GM12878 (cell line): ENCODE measurements around the gene C20orf144. TPM values are rescaled to one million over a fixed set of nuclear protein-coding genes. Genes with fewer than 3 reads are reported as not detected.

Experiments
- ATAC-seq: fragments of 200-7000 bp; cut with Tn5 transposase; 3 replicates; pipeline ENCODE4 v1.9.1; 2020; ENCODE audit warnings: mild to moderate bottlenecking, moderate library complexity
- BruUV-seq: library from RNA; stranded (reverse); fragments of 400-500 nt; replicated peaks from 2 replicates; lab custom pipeline; 2021; lab: Mats Ljungman, UMichigan
- CTCF ChIA-PET: fragments of 300-600 bp; sonication (Branson Sonifier 250); formaldehyde crosslinking; extraction: SDS; loops from one replicate; lab custom pipeline; 2021; ENCODE audit warnings: inconsistent platforms; lab: Yijun Ruan, JAX
- POLR2A ChIA-PET: fragments of 350-600 bp; formaldehyde crosslinking; extraction: SDS; loops from one replicate; lab custom pipeline; 2021; ENCODE audit warnings: inconsistent platforms; lab: Charles Lee
- RAD21 ChIA-PET: fragments of 300-600 bp; sonication (Branson Sonifier 250); formaldehyde crosslinking; loops from one replicate; lab custom pipeline; 2023; ENCODE audit warnings: antibody characterized with exemption; ENCODE audit not compliant: unreplicated experiment; lab: Charles Lee
- SMC1A ChIA-PET: fragments of 300-600 bp; sonication (Branson Sonifier 250); formaldehyde crosslinking; loops from one replicate; lab custom pipeline; 2023; ENCODE audit not compliant: unreplicated experiment, uncharacterized antibody; lab: Charles Lee
- DNase-seq: peaks from one replicate; pipeline ENCODE4 v3.0.0-alpha.2; 2011; ENCODE audit warnings: low read depth, low spot score
- FAIRE-seq: peaks from 3 replicates; lab custom pipeline; 2011; peaks lifted over from hg19 to GRCh38; lab: Jason Lieb, UNC
- H2AFZ ChIP-seq: 2 replicates; pipeline ENCODE4 v1.6.0; 2011; ENCODE audit warnings: low read depth, low read length, control low read depth; ENCODE audit not compliant: control insufficient read depth
- H3K27ac ChIP-seq: 2 replicates; pipeline ENCODE4 v1.5.1; 2011; ENCODE audit warnings: control low read depth; ENCODE audit not compliant: control insufficient read depth, insufficient read depth
- H3K27me3 ChIP-seq, 2 experiments: replicated peaks in 1 of 2; 2 replicates each; pipeline versions ENCODE4 v1.6.0 to v1.6.1; 2011; ENCODE audit warnings: low read length in 1 of 2; ENCODE audit not compliant: control insufficient read depth in 2 of 2, insufficient read depth in 2 of 2
- H3K36me3 ChIP-seq, 2 experiments: 2 replicates each; pipeline ENCODE4 v1.5.1; 2011; ENCODE audit warnings: low read length in 1 of 2; ENCODE audit not compliant: control insufficient read depth in 2 of 2, insufficient read depth in 2 of 2
- H3K4me1 ChIP-seq: 2 replicates; pipeline ENCODE4 v1.6.1; 2011; ENCODE audit warnings: mild to moderate bottlenecking, low read length, moderate library complexity, mixed read lengths; ENCODE audit not compliant: control insufficient read depth, insufficient read depth
- H3K4me2 ChIP-seq: 2 replicates; pipeline ENCODE4 v1.6.0; 2011; ENCODE audit warnings: control low read depth; ENCODE audit not compliant: control insufficient read depth, insufficient read depth
- H3K4me3 ChIP-seq: fragments of 200-600 bp; sonication (generic); 2 replicates; pipeline ENCODE4 v1.5.1; 2016
- H3K79me2 ChIP-seq: 2 replicates; pipeline ENCODE4 v1.6.0; 2011; ENCODE audit warnings: low read length; ENCODE audit not compliant: control insufficient read depth, insufficient read depth
- H3K9ac ChIP-seq: 2 replicates; pipeline ENCODE4 v1.8.0; 2011; ENCODE audit warnings: low read length, control low read depth, mixed read lengths; ENCODE audit not compliant: control insufficient read depth, insufficient read depth
- H3K9me3 ChIP-seq: replicated peaks from 3 replicates; pipeline ENCODE4 v1.5.1; 2011; ENCODE audit warnings: mild to moderate bottlenecking, low read length; ENCODE audit not compliant: control insufficient read depth, insufficient read depth
- H4K20me1 ChIP-seq: 2 replicates; pipeline ENCODE4 v1.6.0; 2011; ENCODE audit not compliant: control insufficient read depth, insufficient read depth
- ASH2L ChIP-seq: fragments of 300-600, 200-600 bp; sonication (generic); IDR thresholded peaks from 2 replicates; pipeline ENCODE4 v1.6.1; 2017; ENCODE audit warnings: low read depth, mild to moderate bottlenecking, borderline replicate concordance
- BACH1 ChIP-seq: fragments of 450-650 bp; IDR thresholded peaks from 2 replicates; pipeline ENCODE4 v1.6.1; 2017; ENCODE audit warnings: mild to moderate bottlenecking, borderline replicate concordance
- ESRRA ChIP-seq: IDR thresholded peaks from 2 replicates; pipeline ENCODE4 v1.6.1; 2012; ENCODE audit warnings: mild to moderate bottlenecking, low read length, improper control_type of control experiment
- FOXK2 ChIP-seq: fragments of 450-650 bp; IDR thresholded peaks from 2 replicates; pipeline ENCODE4 v1.6.1; 2017; ENCODE audit warnings: mild to moderate bottlenecking, moderate library complexity
- LARP7 ChIP-seq: fragments of 450-650 bp; IDR thresholded peaks from 2 replicates; pipeline ENCODE4 v1.6.1; 2017; ENCODE audit warnings: mild to moderate bottlenecking
- MXI1 ChIP-seq: fragments of 150-350 bp; IDR thresholded peaks from 2 replicates; pipeline ENCODE4 v1.6.1; 2011; ENCODE audit warnings: low read depth, mild to moderate bottlenecking, inconsistent platforms, low read length, improper control_type of control experiment
- MYB ChIP-seq: fragments of 150-350 bp; IDR thresholded peaks from 2 replicates; pipeline ENCODE4 v1.6.1; 2014; ENCODE audit warnings: mild to moderate bottlenecking, low read depth, low read length, borderline replicate concordance
- MYC ChIP-seq: IDR thresholded peaks from 2 replicates; pipeline ENCODE4 v1.6.1; 2011; ENCODE audit warnings: mild to moderate bottlenecking, low read length, moderate library complexity, inconsistent platforms; ENCODE audit not compliant: insufficient read depth, insufficient replicate concordance, insufficient read length, severe bottlenecking
- PML ChIP-seq: IDR thresholded peaks from 2 replicates; pipeline ENCODE4 v1.6.1; 2012; ENCODE audit warnings: low read length, inconsistent platforms
- SIX5 ChIP-seq: IDR thresholded peaks from 2 replicates; pipeline ENCODE4 v1.6.1; 2011; ENCODE audit warnings: mild to moderate bottlenecking, low read depth, low read length, moderate library complexity; ENCODE audit not compliant: severe bottlenecking
- TBL1XR1 ChIP-seq: IDR thresholded peaks from 2 replicates; pipeline ENCODE4 v1.6.1; 2012; ENCODE audit warnings: low read depth, low read length, improper control_type of control experiment
- TCF7 ChIP-seq: IDR thresholded peaks from 2 replicates; pipeline ENCODE4 v1.6.1; 2014; ENCODE audit warnings: antibody characterized with exemption, borderline replicate concordance
- YBX1 ChIP-seq: fragments of 450-650 bp; IDR thresholded peaks from 2 replicates; pipeline ENCODE4 v1.6.1; 2016; ENCODE audit warnings: antibody characterized with exemption
- WGBS: methylation state at CpG from one replicate; pipeline ENCODE4 v1.1.6; 2016; ENCODE audit warnings: low lambda C conversion rate; ENCODE audit not compliant: insufficient replicate concordance, insufficient coverage; ENCODE audit errors: missing lambda C conversion rate; 5-methylcytosine and 5-hydroxymethylcytosine counted together
- in situ Hi-C: fragments of 300-500 bp; cut with MboI; formaldehyde crosslinking; loops from 9 replicates; pipeline ENCODE4 v1.14.3; 2018; ENCODE audit warnings: mixed read lengths
- intact Hi-C: fragments of 100-400 bp; cut with micrococcal nuclease; formaldehyde crosslinking; loops from one replicate; pipeline ENCODE4 v1.14.2; 2022; ENCODE audit not compliant: unreplicated experiment
- polyA plus RNA-seq, 11 experiments: library from polyadenylated mRNA; depleted of rRNA in 4 of 11; unstranded in 6 of 11; stranded (reverse) in 5 of 11; fragments of >200 nt; fragmentation: Nextera tagmentation in 4 of 11; fragmentation: Illumina TruSeq in 1 of 11; extraction: Ambion mirVana in 4 of 11; extraction: Trizol in 1 of 11; gene quantifications; 1 replicate in 1 of 11; 2 replicates in 10 of 11; pipeline versions ENCODE4 v1.2.1 to v1.2.3, GENCODE V29; 2011 to 2016; ENCODE audit warnings: inconsistent platforms in 2 of 11, missing spikeins in 2 of 11, low read depth in 1 of 11
- total RNA-seq, 4 experiments: library from RNA; depleted of rRNA in 3 of 4; stranded (reverse); fragments of >200 nt in 3 of 4; fragmentation: Illumina TruSeq in 1 of 4; extraction: Trizol in 1 of 4; gene quantifications; 2 replicates each; pipeline versions ENCODE4 v1.2.1 to v1.2.3, GENCODE V29; 2013 to 2021

C20orf144 gene
- total and polyA plus RNA-seq, 10 of the 15 experiments (the other 5 are each of a cell fraction or from before 2014, with no cell fraction given), result 0.04 to 0.62 (median 0.23) TPM; not detected in 2

DNA sequence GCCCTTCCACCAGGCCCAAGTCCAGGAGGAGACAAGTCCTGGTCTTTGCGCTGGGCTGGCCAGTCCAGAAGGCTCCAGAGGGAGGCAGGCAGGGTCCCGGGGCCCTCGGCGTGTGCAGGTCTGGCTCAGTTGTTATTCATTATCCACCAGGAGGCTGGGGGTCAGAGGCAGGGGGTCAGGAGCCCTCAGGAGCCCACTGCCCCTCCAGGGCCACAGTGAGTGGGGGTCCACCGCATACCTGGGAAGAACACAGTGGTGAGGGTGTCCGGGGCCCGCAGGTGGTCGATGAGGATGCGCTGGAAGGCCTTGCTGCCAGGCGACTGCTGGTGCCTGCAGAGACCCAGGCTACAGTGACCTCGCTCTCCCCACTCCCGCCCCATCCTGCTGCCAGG, 4.4 kb upstream of the C20orf144 start:
- H3K9me3 ChIP-seq, result no peaks in the 10 kb centered on the region
- DNase-seq, result no peak
- intact Hi-C loops, result no loop called here
- no peak overlapping the region for H3K4me2 ChIP-seq
- H3K79me2 ChIP-seq, result no peaks in the 10 kb centered on the region
- 95% methylated on average over 11 of the region's 12 CpGs for WGBS
- no peak for ATAC-seq
- H3K36me3 ChIP-seq, result no peaks in the 10 kb centered on the region
- in situ Hi-C loops, result no loop called here
- no peak overlapping the region for H3K27ac ChIP-seq
- no peak overlapping the region for H3K4me3 ChIP-seq
- H3K27me3 ChIP-seq, result peaks cover 0 to 2% of the 10 kb centered on the region in 2 experiments; a peak in 1 of 4 replicates
- no peaks in the 10 kb centered on the region for H4K20me1 ChIP-seq
- TF ChIP-seq BACH1 (no peak), LARP7 (no peak), MYC (no peak), YBX1 (no peak), MXI1 (no peak), FOXK2 (no peak), ASH2L (no peak), TBL1XR1 (no peak), PML (no peak), ESRRA (no peak), SIX5 (no peak), TCF7 (no peak), MYB (no peak)
- SMC1A ChIA-PET, result no interaction called here
- RAD21 ChIA-PET, result no interaction called here
- H2AFZ ChIP-seq, result no peak overlapping the region
- H3K9ac ChIP-seq, result no peak overlapping the region
- H3K4me1 ChIP-seq, result peaks cover 11% of the 10 kb centered on the region
- CTCF ChIA-PET, result no interaction called here
- no peak for FAIRE-seq
- POLR2A ChIA-PET, result no interaction called here
- no TSS peak for BruUV-seq
